Muscle of leg (tissue), 11 donors: Measurements from ENCODE around the gene BMP10. TPM values are rescaled to one million over a fixed set of nuclear protein-coding genes. Genes with fewer than 3 reads are reported as not detected.

Experiments
- DNase-seq: peaks from one replicate; pipeline ENCODE4 v3.0.0; 2013
- H3K27ac ChIP-seq: one replicate; pipeline ENCODE4 v1.5.1; 2013; ENCODE audit warnings: mild to moderate bottlenecking, low read length, control low read depth
- H3K27me3 ChIP-seq: one replicate; pipeline ENCODE4 v1.6.1; 2013; ENCODE audit warnings: low read length; ENCODE audit not compliant: control insufficient read depth, insufficient read depth
- H3K36me3 ChIP-seq: one replicate; pipeline ENCODE4 v1.6.1; 2013; ENCODE audit warnings: low read length; ENCODE audit not compliant: control insufficient read depth, insufficient read depth
- H3K4me1 ChIP-seq: one replicate; pipeline ENCODE4 v1.6.1; 2013; ENCODE audit warnings: low read length; ENCODE audit not compliant: control insufficient read depth, insufficient read depth
- H3K4me3 ChIP-seq: one replicate; pipeline ENCODE4 v1.5.1; 2013; ENCODE audit warnings: low read length, control low read depth
- H3K9me3 ChIP-seq: replicated peaks from 2 replicates; pipeline ENCODE4 v1.6.1; 2013; ENCODE audit warnings: low read depth, low read length; ENCODE audit not compliant: control insufficient read depth
- WGBS: methylation state at CpG from one replicate; pipeline ENCODE4 v1.1.5; 2013; ENCODE audit warnings: missing lambda C conversion rate; ENCODE audit not compliant: insufficient coverage; 5-methylcytosine and 5-hydroxymethylcytosine counted together
- polyA plus RNA-seq, 8 donors: library from polyadenylated mRNA; unstranded; fragments of 120-200 nt; gene quantifications; one replicate each; pipeline versions ENCODE4 v1.2.1 to v1.2.3, GENCODE V29; 2013; ENCODE audit warnings: inconsistent platforms in 1 of 8, low replicate concordance in 1 of 8; ENCODE audit not compliant: insufficient read length in 8 of 8, insufficient read depth in 1 of 8
- total RNA-seq: library from RNA; stranded (reverse); fragments of 120-200 nt; gene quantifications from one replicate; pipeline ENCODE4 v1.2.4, GENCODE V29; 2013

BMP10 gene
- total and polyA plus RNA-seq, 9 donors, result not detected

DNA sequence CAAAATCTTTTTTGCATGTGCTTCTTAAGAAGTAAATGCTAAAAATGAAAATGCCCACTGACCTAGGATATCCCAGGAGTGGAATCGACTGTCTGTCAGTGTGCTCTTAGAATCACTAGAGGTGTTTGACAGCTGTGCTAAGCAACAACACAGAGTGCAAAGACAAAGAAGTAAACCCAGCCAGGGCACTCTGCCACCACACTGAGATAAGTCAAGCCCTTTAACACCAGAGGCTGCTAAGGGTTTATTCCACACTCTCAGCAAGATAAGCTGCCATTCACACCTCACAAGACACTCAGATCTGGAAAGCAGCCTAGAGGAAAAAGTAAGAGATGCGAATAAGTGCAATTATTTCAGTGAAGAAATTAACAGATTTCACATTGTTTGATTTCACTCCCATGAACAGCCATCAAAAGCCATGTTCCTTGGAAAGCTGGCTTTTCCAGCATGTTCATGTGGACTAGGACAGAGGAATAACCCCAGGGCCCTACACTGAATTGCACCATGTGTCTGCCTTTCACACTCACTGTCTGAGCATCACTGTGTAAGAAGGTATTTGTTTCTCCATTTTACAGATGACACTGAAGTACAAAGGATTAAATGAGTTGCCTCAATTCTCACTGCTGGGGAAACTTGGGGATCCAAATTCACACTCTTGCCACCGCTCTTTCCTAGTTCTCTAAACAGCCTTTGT is 6.0 kb upstream of the BMP10 start:
- H3K4me3 ChIP-seq, result no peak overlapping the region
- no peak overlapping the region for H3K27ac ChIP-seq
- no peak for DNase-seq
- no peaks in the 10 kb centered on the region for H3K4me1 ChIP-seq
- H3K27me3 ChIP-seq, result no peaks in the 10 kb centered on the region
- no peaks in the 10 kb centered on the region for H3K36me3 ChIP-seq
- WGBS, result 50% methylated on average over 1 of the region's 3 CpGs
- no peaks in the 10 kb centered on the region for H3K9me3 ChIP-seq

DNA sequence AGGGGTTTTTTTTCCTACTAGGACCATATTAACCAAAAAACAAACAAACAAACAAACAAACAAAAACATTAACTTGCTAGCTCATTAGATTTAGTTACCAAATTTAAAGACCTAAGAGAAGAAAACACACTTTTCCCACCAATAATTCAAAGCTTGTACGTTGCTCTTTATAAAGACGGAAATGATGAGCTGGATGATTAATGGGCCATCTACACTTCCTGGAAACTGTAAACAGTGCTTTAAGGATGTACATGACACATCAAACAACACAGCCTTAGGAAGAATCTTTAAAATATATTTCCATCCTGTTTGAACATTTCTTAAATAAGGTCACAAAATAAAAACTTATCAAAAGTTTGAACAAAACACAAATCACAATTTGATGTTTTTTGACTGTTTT is 982 bp downstream of the BMP10 start:
- DNase-seq, result no peak
- no peaks in the 10 kb centered on the region for H3K36me3 ChIP-seq
- no peak overlapping the region for H3K27ac ChIP-seq
- no peaks in the 10 kb centered on the region for H3K9me3 ChIP-seq
- H3K4me1 ChIP-seq, result no peaks in the 10 kb centered on the region
- no CpG with 5 or more reads among the region's 2 CpGs for WGBS
- H3K4me3 ChIP-seq, result no peak overlapping the region
- H3K27me3 ChIP-seq, result no peaks in the 10 kb centered on the region

DNA sequence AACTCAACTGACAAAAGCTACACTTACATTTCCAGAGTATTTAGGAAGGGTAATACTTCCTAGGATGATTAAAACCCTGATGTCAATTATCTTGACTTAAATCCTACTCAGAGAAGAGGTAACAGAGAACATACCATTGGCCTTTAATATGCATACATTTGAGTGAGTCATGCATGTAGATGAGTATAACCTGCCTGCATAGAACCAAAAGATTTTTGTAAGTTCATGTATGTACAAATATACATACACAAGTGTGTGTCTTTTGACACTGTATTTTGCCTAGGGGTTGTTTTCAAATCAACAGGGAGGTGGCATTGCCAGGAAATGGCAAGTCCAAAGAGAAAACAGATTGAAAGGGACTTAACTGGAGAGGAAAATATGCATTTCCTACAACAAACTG is 6.1 kb downstream of the BMP10 start:
- Histone ChIP-seq H3K9me3 (no peaks in the 10 kb centered on the region), H3K27me3 (peaks cover 3% of the 10 kb centered on the region), H3K4me3 (no peak overlapping the region), H3K36me3 (no peaks in the 10 kb centered on the region), H3K27ac (no peak overlapping the region), H3K4me1 (no peaks in the 10 kb centered on the region)
- DNase-seq, result no peak

DNA sequence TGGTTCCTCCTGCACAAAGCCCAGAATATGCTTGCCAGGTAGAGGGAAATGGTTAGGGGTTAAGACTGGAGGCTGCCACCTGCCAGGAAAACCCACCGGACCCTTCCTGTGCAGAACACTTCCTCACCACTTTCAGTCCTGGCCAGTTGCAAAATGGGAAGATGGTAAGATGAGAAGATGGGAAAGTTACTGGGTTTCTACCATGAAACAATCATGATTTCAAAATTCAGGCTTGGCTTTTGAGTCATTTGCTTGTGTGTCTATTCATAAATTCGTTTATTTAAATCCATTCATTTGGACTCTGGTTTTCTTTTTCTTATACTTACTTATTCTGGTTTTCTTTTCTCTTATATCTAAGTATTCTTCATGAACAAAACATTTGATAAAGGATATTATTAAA is 7.2 kb downstream of the BMP10 start:
- WGBS, result no CpG with 5 or more reads among the region's 2 CpGs
- DNase-seq, result no peak
- Histone ChIP-seq H3K27ac (no peak overlapping the region), H3K9me3 (no peaks in the 10 kb centered on the region), H3K36me3 (no peaks in the 10 kb centered on the region), H3K4me1 (no peaks in the 10 kb centered on the region), H3K27me3 (peaks cover 3% of the 10 kb centered on the region), H3K4me3 (no peak overlapping the region)

DNA sequence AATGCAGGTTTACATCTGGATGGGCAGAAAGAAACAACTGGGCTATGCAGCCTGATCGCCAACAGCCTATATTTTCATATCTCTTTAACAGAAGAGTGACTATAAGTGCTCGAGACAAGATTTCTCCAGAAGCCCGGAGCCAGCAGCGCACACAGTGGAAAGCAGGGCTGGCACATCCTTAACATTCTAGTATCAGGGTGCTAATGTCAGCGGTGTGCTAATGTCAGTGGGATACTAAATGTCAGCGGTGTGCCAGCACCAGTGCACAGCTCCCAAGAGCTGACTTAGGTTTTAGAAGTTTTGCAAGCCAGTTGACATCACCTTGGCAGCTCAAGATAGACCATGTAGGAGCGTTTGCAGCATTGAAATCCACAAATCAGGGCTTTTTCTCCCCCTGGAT is 8.3 kb downstream of the BMP10 start:
- 60% methylated on average over 1 of the region's 7 CpGs for WGBS
- DNase-seq, result no peak
- Histone ChIP-seq H3K36me3 (no peaks in the 10 kb centered on the region), H3K27ac (no peak overlapping the region), H3K4me3 (no peak overlapping the region), H3K9me3 (no peaks in the 10 kb centered on the region), H3K27me3 (peaks cover 3% of the 10 kb centered on the region), H3K4me1 (no peaks in the 10 kb centered on the region)

DNA sequence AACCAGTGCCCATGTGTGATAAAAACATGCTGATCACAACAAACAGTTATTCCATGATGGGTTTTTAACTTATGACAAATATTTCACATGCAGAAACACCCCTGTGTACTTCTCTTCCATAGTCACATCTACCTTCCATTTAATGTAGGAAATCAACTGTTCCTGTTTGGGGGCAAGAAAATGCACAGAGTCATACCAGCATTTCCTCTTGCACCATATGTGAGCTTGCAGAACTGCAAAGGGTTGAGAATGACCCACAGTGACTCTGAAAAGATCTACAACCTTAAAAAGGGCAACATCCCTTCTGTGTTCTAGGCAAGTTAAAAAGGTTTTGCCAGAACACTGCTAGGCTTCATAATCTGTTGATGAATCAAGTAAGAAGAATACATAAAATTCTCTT is 9.9 kb downstream of the BMP10 start:
- H3K27ac ChIP-seq, result no peak overlapping the region

DNA sequence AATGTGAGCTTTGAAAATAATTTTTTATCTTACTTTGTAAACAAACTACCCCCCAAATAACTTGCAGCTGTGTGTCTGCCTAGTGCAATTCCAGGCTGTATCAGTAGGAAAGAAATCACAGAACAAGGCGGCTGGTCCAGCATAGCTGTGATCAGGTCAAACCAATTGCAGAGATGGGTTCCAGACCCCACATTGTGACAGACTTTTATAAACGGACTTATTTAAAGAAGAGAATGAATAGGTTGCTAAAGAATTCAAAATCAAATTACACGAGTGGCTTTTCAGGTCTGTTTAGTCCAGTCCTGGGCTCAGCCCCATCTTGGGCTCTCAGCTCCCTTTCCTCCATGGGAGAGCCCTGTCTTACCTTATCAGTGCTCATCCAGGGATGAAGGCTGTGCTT is 11.1 kb downstream of the BMP10 start:
- peaks cover 3% of the 10 kb centered on the region for H3K27me3 ChIP-seq
- no peaks in the 10 kb centered on the region for H3K36me3 ChIP-seq
- H3K4me3 ChIP-seq, result no peak overlapping the region
- no peaks in the 10 kb centered on the region for H3K9me3 ChIP-seq
- H3K4me1 ChIP-seq, result no peaks in the 10 kb centered on the region
- H3K27ac ChIP-seq, result no peak overlapping the region
- 80% methylated on average over 2 of the region's 3 CpGs for WGBS
- DNase-seq, result no peak

More for the DNA sequence above, 9.9 kb downstream of the BMP10 start:
- DNase-seq, result no peak
- H3K27me3 ChIP-seq, result peaks cover 3% of the 10 kb centered on the region
- no peak overlapping the region for H3K4me3 ChIP-seq
- H3K36me3 ChIP-seq, result no peaks in the 10 kb centered on the region
- no peaks in the 10 kb centered on the region for H3K9me3 ChIP-seq
- H3K4me1 ChIP-seq, result no peaks in the 10 kb centered on the region

DNA sequence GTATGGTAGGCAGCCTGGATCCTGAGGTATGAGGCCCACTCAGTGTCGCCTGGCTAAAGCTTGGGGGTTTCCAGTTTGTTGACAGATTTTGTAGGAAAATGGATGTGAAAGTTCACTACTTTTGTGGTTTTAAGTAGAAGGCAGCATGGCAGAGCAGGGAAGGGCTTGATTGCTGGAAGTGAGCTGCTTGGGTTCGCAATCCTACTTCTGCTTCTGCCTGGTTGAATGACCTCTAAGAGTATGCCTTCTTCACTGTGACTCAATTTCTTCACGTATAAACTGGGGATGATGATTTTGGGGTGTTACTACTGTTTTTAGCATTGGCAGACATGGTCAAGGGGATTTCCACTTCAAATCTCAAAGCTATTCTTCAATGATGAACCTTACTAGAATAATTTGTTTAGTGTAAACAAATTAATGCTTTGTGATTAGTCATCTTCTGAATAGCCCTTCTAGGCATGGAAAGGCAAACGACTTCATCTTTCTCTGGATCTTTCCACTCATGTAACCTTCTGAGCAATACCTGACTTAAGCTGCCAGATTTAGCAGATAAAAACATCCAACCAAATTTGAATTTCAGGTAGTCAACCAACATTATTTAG is 13.2 kb downstream of the BMP10 start:
- peak; percentile 43 for DNase-seq
- Histone ChIP-seq H3K9me3 (no peaks in the 10 kb centered on the region), H3K27ac (no peak overlapping the region), H3K27me3 (peaks cover 3% of the 10 kb centered on the region), H3K4me3 (no peak overlapping the region), H3K36me3 (no peaks in the 10 kb centered on the region), H3K4me1 (no peaks in the 10 kb centered on the region)
- 80% methylated on average over 2 of the region's 4 CpGs for WGBS

DNA sequence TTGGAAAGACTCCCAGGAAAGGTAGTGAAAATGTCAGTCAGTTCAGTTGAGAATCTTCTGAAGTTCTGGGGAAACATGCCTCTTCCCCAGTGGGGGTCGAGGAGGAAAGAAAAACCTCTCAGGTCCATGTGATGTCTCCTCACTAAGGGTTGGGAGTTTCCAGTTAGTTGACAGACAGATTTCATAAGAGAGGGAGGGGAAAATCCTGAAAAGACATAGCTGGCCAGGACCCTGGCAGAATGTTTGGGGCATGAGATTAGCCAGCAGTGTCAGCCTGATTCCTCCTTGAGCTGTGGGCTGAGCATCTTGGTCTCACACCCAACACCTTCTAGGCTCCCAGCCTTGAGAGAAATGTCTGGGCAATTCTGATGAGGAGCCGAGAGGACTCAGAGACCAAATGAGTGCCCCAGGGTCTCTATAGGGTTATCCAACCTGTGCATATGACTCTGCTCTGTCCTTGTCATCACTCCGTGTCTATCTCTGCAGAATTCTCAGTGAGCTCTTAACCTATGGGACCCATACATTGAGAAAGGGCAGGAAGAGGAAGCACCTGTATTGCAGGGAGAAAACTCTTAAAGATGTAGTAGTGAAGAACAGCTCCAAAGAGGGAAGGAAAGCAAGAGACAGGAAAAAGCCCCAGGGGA is 13.9 kb downstream of the BMP10 start:
- 89% methylated on average over 1 of the region's 3 CpGs for WGBS
- Histone ChIP-seq H3K9me3 (no peaks in the 10 kb centered on the region), H3K36me3 (no peaks in the 10 kb centered on the region), H3K4me3 (no peak overlapping the region), H3K4me1 (no peaks in the 10 kb centered on the region), H3K27ac (no peak overlapping the region), H3K27me3 (peaks cover 3% of the 10 kb centered on the region)
- no peak for DNase-seq

DNA sequence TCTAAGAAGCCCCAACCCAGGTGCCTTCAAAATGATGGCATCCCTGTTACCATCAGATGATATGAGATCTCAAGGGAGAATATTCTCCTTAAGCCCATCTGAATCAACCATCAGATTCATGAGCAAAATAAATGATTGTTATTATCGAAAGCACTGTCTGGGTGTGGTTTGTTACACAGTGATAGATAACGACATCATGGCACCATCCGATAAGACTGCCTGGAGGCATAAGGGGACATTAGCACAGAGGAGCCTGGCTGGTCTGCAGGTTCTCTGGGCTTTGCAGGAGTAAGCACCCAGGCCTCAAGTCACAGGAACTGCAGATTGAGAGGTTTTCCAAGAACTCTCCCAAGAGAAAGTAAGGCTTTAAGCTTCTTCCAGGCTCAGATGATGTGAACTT is 15.6 kb downstream of the BMP10 start:
- H3K9me3 ChIP-seq, result no peaks in the 10 kb centered on the region
- 100% methylated on average over 3 of the region's 3 CpGs for WGBS
- H3K27me3 ChIP-seq, result peaks cover 3% of the 10 kb centered on the region
- H3K27ac ChIP-seq, result no peak overlapping the region
- H3K36me3 ChIP-seq, result no peaks in the 10 kb centered on the region
- DNase-seq, result no peak
- H3K4me1 ChIP-seq, result no peaks in the 10 kb centered on the region
- H3K4me3 ChIP-seq, result no peak overlapping the region
